ENCODE data around the gene CEACAM5. TPM values are rescaled to one million over a fixed set of nuclear protein-coding genes. Genes with fewer than 3 reads are reported as not detected.

The CEACAM5 gene
- total RNA-seq, 1 experiment from 2014 or later: 0.46 TPM

DNA sequence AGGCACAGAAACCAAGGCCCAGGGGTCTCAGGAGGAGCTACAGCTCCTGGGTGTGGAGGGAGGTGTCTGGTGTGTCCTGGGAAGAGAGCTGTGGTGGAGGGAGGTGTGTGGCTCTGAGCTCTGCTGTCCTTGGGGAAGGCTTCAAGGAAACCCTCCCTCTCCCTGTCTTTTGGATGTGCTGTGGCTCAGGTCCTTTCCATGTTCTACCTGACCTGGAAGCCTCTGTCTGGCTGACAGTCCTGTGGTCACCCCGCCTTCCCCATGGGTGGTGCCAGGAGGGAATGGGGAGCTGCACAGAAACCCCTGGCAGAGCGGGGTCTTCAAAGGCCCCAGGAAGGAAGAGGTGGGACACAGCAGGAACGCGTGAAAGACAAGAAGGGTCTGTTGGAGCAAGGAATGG is 19.7 kb upstream of the CEACAM5 start:
- Mint-ChIP-seq H3K4me3 (no peak overlapping the region), H3K27ac (no peak overlapping the region), H3K4me1 (peaks cover 2% of the 10 kb centered on the region; the same call in 1 of the 2 replicates), H3K36me3 (no peaks in the 10 kb centered on the region), H3K9me3 (no peaks in the 10 kb centered on the region), H3K27me3 (ENCODE audit: low read depth) (peaks cover 46% of the 10 kb centered on the region)
- POLR2A ChIA-PET: no interaction called here
- TF ChIP-seq, protein P1, sequence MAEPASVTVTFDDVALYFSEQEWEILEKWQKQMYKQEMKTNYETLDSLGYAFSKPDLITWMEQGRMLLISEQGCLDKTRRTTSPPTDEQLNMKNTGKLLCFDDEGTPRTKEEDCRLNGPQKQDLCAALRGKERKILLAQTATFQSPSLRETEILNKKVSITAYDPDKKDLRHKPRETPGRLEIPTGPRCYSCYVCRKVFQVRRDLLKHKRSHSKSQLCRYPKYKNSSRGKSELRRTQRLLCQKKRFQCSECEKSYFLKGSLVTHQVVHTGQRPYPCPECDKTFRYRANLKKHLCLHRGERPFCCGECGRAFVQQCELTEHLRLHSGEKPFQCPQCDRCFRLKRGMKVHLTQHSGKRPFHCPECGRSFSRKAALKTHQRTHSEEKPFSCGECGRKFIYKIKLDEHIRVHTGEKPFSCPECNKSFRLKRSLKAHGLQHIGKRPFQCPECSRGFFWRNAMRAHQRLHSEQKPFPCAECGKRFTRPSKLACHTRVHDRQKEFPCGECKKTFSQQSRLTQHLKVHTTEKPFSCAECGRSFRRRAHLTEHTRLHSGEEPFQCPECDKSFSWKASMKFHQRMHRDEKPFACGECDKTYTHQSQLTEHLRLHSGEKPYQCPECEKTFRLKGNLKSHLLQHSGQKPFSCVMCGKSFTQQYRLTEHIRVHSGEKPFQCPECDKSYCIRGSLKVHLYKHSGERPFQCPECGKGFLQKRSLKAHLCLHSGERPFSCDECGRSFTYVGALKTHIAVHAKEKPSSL (CRISPR knock-in tag; conservative IDR thresholded peaks at IDR 0.05): no peak
- DNase-seq (ENCODE audit: low spot score) (no peak), ATAC-seq (no peak)
- CTCF ChIA-PET: interaction anchor here (0.8 to 6.4 kb wide), 7 partner anchors 11 to 90 kb away, joined by 3 to 130 read pairs (median 48); no protein-coding TSS in a partner anchor

DNA sequence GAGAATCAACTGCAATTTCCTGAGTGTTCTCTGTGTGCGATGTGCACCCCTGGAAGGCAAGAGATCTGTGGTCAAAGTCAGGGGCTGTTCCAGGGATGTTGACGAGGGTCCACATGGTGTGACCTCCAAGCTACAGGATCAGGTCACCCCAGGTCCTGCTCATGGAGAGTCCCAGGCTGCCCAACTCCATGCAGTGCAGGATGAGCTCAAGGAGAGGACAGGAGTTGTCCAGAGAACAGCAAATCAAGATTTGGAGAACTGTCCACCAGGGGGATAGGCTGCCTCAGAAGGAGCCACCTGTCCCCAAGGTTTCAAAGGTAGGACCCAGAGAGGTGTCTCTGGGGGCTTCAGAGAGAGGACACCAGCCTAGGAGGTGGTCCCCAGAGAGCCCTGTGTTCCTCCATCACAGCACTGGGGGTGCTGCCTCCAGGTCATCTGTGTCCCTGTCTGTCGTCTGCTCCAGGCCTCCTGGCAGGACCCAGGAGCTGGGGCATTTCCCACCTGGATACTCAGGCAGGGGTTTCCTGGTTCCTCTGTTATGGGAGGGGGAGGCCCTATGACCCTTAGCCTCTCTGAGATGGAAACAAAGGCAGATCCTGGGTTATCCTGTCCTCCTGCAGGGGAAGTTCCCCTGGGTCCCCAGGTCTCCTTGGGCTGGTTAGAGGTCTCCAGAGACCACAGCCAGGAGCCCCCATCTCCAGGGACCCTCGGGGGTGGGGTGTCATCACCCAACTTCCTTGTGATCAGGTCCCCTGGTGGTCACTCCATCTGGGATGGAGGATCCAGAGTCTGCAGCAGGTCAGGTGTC is 18.2 kb upstream of the CEACAM5 start:
- TF ChIP-seq CREM (CRISPR knock-in tag; IDR thresholded peaks at IDR 0.05): no peak
- TF ChIP-seq CREB1 (CRISPR knock-in tag; IDR thresholded peaks at IDR 0.05): no peak
- no peak for TF ChIP-seq RELA (CRISPR knock-in tag; IDR thresholded peaks at IDR 0.05; ENCODE audit: borderline replicate concordance)
- no peak for TF ChIP-seq SOX15 (CRISPR knock-in tag; IDR thresholded peaks at IDR 0.05)
- TF ChIP-seq, protein P1 (CRISPR knock-in tag; conservative IDR thresholded peaks at IDR 0.05): no peak
- no peak for TF ChIP-seq NR3C1 (CRISPR knock-in tag; conservative IDR thresholded peaks at IDR 0.05; ENCODE audit: low read depth)
- no peak for TF ChIP-seq EMX1 (CRISPR knock-in tag; IDR thresholded peaks at IDR 0.05)
- TF ChIP-seq, protein P2, sequence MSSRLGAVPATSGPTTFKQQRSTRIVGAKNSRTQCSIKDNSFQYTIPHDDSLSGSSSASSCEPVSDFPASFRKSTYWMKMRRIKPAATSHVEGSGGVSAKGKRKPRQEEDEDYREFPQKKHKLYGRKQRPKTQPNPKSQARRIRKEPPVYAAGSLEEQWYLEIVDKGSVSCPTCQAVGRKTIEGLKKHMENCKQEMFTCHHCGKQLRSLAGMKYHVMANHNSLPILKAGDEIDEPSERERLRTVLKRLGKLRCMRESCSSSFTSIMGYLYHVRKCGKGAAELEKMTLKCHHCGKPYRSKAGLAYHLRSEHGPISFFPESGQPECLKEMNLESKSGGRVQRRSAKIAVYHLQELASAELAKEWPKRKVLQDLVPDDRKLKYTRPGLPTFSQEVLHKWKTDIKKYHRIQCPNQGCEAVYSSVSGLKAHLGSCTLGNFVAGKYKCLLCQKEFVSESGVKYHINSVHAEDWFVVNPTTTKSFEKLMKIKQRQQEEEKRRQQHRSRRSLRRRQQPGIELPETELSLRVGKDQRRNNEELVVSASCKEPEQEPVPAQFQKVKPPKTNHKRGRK (CRISPR knock-in tag; IDR thresholded peaks at IDR 0.05; ENCODE audit: borderline replicate concordance): no peak
- TF ChIP-seq, protein P3, sequence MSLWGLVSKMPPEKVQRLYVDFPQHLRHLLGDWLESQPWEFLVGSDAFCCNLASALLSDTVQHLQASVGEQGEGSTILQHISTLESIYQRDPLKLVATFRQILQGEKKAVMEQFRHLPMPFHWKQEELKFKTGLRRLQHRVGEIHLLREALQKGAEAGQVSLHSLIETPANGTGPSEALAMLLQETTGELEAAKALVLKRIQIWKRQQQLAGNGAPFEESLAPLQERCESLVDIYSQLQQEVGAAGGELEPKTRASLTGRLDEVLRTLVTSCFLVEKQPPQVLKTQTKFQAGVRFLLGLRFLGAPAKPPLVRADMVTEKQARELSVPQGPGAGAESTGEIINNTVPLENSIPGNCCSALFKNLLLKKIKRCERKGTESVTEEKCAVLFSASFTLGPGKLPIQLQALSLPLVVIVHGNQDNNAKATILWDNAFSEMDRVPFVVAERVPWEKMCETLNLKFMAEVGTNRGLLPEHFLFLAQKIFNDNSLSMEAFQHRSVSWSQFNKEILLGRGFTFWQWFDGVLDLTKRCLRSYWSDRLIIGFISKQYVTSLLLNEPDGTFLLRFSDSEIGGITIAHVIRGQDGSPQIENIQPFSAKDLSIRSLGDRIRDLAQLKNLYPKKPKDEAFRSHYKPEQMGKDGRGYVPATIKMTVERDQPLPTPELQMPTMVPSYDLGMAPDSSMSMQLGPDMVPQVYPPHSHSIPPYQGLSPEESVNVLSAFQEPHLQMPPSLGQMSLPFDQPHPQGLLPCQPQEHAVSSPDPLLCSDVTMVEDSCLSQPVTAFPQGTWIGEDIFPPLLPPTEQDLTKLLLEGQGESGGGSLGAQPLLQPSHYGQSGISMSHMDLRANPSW (CRISPR knock-in tag; conservative IDR thresholded peaks at IDR 0.05; ENCODE audit: low read depth): no peak
- no peak for TF ChIP-seq NFYB (CRISPR knock-in tag; conservative IDR thresholded peaks at IDR 0.05; ENCODE audit: low read depth)
- TF ChIP-seq IRF2 (CRISPR knock-in tag; IDR thresholded peaks at IDR 0.05; ENCODE audit: borderline replicate concordance, low read depth): no peak
- TF ChIP-seq, protein P4, sequence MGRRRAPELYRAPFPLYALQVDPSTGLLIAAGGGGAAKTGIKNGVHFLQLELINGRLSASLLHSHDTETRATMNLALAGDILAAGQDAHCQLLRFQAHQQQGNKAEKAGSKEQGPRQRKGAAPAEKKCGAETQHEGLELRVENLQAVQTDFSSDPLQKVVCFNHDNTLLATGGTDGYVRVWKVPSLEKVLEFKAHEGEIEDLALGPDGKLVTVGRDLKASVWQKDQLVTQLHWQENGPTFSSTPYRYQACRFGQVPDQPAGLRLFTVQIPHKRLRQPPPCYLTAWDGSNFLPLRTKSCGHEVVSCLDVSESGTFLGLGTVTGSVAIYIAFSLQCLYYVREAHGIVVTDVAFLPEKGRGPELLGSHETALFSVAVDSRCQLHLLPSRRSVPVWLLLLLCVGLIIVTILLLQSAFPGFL (CRISPR knock-in tag; IDR thresholded peaks at IDR 0.05; ENCODE audit: borderline replicate concordance): no peak
- ChIA-PET POLR2A (interaction anchor here (1.1 kb wide), 1 partner anchor 43 kb away, joined by 3 read pairs; no protein-coding TSS in a partner anchor), CTCF (interaction anchor here (0.7 to 6.4 kb wide), 10 partner anchors 7 to 194 kb away, joined by 3 to 130 read pairs (median 10); no protein-coding TSS in a partner anchor)
- Mint-ChIP-seq H3K4me1 (peaks cover 2% of the 10 kb centered on the region; the same call in 1 of the 2 replicates), H3K4me3 (no peak overlapping the region), H3K36me3 (no peaks in the 10 kb centered on the region), H3K27ac (no peak overlapping the region), H3K9me3 (no peaks in the 10 kb centered on the region), H3K27me3 (ENCODE audit: low read depth) (peaks cover 41% of the 10 kb centered on the region)
- DNase-seq (ENCODE audit: low spot score) (no peak), ATAC-seq (no peak)

Measured in WTC11 (cell line).